Nephron progenitor cell (in vitro differentiated cells): Measurements from ENCODE around the gene SPSB2.
"Not testable (repeated sequence)": the region's sequence is repeated elsewhere in the genome, so short reads cannot be mapped to it uniquely, and the experiment has no call there.

Experiments used
- DNase-seq: peaks from one replicate; pipeline ENCODE4 v3.0.0; 2021
- H3K27ac Mint-ChIP-seq: 2 replicates; pipeline ENCODE4 v1.8.0; 2021; ENCODE audit warnings: mild to moderate bottlenecking, moderate library complexity, mixed read lengths
- H3K27me3 Mint-ChIP-seq: 2 replicates; pipeline ENCODE4 v1.8.0; 2021; ENCODE audit warnings: mild to moderate bottlenecking, low read depth, mixed read lengths; ENCODE audit not compliant: poor library complexity
- H3K36me3 Mint-ChIP-seq: 2 replicates; pipeline ENCODE4 v1.8.0; 2021; ENCODE audit warnings: low read depth, mixed read lengths
- H3K4me1 Mint-ChIP-seq: 2 replicates; pipeline ENCODE4 v1.8.0; 2021; ENCODE audit warnings: mixed read lengths
- H3K4me3 Mint-ChIP-seq: 2 replicates; pipeline ENCODE4 v1.8.0; 2021; ENCODE audit warnings: mild to moderate bottlenecking, moderate library complexity, mixed read lengths
- H3K9me3 Mint-ChIP-seq: 2 replicates; pipeline ENCODE4 v1.8.0; 2021; ENCODE audit warnings: mild to moderate bottlenecking, moderate library complexity, mixed read lengths
- CTCF ChIP-seq: fragments of 200-600 bp; sonication (generic); IDR thresholded peaks from 2 replicates; pipeline ENCODE4 v1.5.0; 2021; ENCODE audit warnings: antibody characterized with exemption

SPSB2 gene

GRCh38 chr12:6871052-6871957 lies 1.8 kb downstream of the SPSB2 start:
- Mint-ChIP-seq H3K4me1 (peaks cover 52% of the 10 kb centered on the region), H3K9me3 (no peaks in the 10 kb centered on the region), H3K27ac (peak overlapping the region; percentile 38), H3K27me3 (peaks cover 3% of the 10 kb centered on the region), H3K36me3 (peaks cover 35% of the 10 kb centered on the region), H3K4me3 (peak overlapping the region; percentile 89)
- TF ChIP-seq CTCF: no peak
- no peak for DNase-seq

- peaks cover 60% of the 10 kb centered on the region for H3K4me1 Mint-ChIP-seq
- H3K9me3 Mint-ChIP-seq, DNase-seq, H3K27me3 Mint-ChIP-seq: not testable (repeated sequence)
- H3K4me3 Mint-ChIP-seq: peak overlapping the region; percentile 94
- H3K36me3 Mint-ChIP-seq: peaks cover 36% of the 10 kb centered on the region
- peak overlapping the region; percentile 67 for H3K27ac Mint-ChIP-seq
Observed at GRCh38 chr12:6870304-6870703, 2.8 kb downstream of the SPSB2 start.

GRCh38 chr12:6869049-6870021 lies 3.8 kb downstream of the SPSB2 start:
- Mint-ChIP-seq H3K4me1 (peaks cover 63% of the 10 kb centered on the region), H3K27me3 (peaks cover 4% of the 10 kb centered on the region), H3K27ac (peak overlapping the region; percentile 93), H3K36me3 (peaks cover 45% of the 10 kb centered on the region), H3K9me3 (no peaks in the 10 kb centered on the region), H3K4me3 (peak overlapping the region; percentile 94)
- peak; percentile 94 for TF ChIP-seq CTCF
- DNase-seq: peak; percentile 91

GRCh38 chr12:6868211-6869048 lies 4.7 kb downstream of the SPSB2 start:
- Mint-ChIP-seq H3K36me3 (peaks cover 52% of the 10 kb centered on the region), H3K4me3 (peak overlapping the region; percentile 94), H3K27me3 (peaks cover 4% of the 10 kb centered on the region), H3K27ac (peak overlapping the region; percentile 93), H3K9me3 (no peaks in the 10 kb centered on the region), H3K4me1 (peaks cover 58% of the 10 kb centered on the region)
- no peak for TF ChIP-seq CTCF
- DNase-seq: no peak

GRCh38 chr12:6867413-6868210 lies 5.5 kb downstream of the SPSB2 start, which contains the start of gene TPI1:
Gene TPI1 (plus strand): TSS chr12:6867531. CDS start chr12:6867567, 36 bp downstream.
- DNase-seq: peak; percentile 91
- Mint-ChIP-seq H3K27ac (peak within 1 kb of the TSS; percentile 93), H3K4me1 (peaks cover 58% of the 10 kb centered on the region), H3K27me3 (peaks cover 4% of the 10 kb centered on the region), H3K9me3 (no peaks in the 10 kb centered on the region), H3K36me3 (peaks cover 57% of the 10 kb centered on the region), H3K4me3 (peak within 1 kb of the TSS; percentile 94)
- no peak for TF ChIP-seq CTCF
